ENCODE measurements around the gene SNTG2.

The SNTG2 gene

GRCh38 chr2:1249897-1250687 is 299.4 kb downstream of the SNTG2 start:
- no peak for DNase-seq

- no peak for DNase-seq
These were observed 300.9 kb downstream of the SNTG2 start for GRCh38 chr2:1251520-1251919.

- DNase-seq = no peak
These were observed 303.0 kb downstream of the SNTG2 start for GRCh38 chr2:1253629-1254028.

GRCh38 chr2:1254662-1255343 is 304.2 kb downstream of the SNTG2 start:
- DNase-seq = no peak

- DNase-seq = no peak
These were observed 306.1 kb downstream of the SNTG2 start for GRCh38 chr2:1256632-1257324.

GRCh38 chr2:1257334-1257733 is 306.7 kb downstream of the SNTG2 start:
- DNase-seq = no peak

- DNase-seq = no peak
These were observed 309.1 kb downstream of the SNTG2 start for GRCh38 chr2:1259746-1260145.

- DNase-seq = no peak
These were observed 312.0 kb downstream of the SNTG2 start for GRCh38 chr2:1262609-1263008.

GRCh38 chr2:1265454-1265853 is 314.8 kb downstream of the SNTG2 start:
- no peak for DNase-seq

- DNase-seq = no peak
These were observed 315.7 kb downstream of the SNTG2 start for GRCh38 chr2:1266351-1266750.

- DNase-seq = no peak
These were observed 317.4 kb downstream of the SNTG2 start for GRCh38 chr2:1268034-1268433.

- no peak for DNase-seq
These were observed 319.2 kb downstream of the SNTG2 start for GRCh38 chr2:1269812-1270211.

- no peak for DNase-seq
These were observed 322.2 kb downstream of the SNTG2 start for GRCh38 chr2:1272835-1273234.

GRCh38 chr2:1277634-1278033 is 327.0 kb downstream of the SNTG2 start:
- no peak for DNase-seq

GRCh38 chr2:1278125-1278524 is 327.5 kb downstream of the SNTG2 start:
- DNase-seq = no peak

- DNase-seq = no peak
These were observed 328.2 kb downstream of the SNTG2 start for GRCh38 chr2:1278861-1279260.

- DNase-seq = peak; percentile 16
These were observed 331.9 kb downstream of the SNTG2 start for GRCh38 chr2:1282552-1282951.

- no peak for DNase-seq
These were observed 332.6 kb downstream of the SNTG2 start for GRCh38 chr2:1283020-1283801.

GRCh38 chr2:1283871-1284270 is 333.2 kb downstream of the SNTG2 start:
- DNase-seq = no peak

GRCh38 chr2:1286929-1287328 is 336.3 kb downstream of the SNTG2 start:
- no peak for DNase-seq

GRCh38 chr2:1287427-1287826 is 336.8 kb downstream of the SNTG2 start:
- no peak for DNase-seq

GRCh38 chr2:1294900-1295299 is 344.3 kb downstream of the SNTG2 start:
- DNase-seq = no peak

- DNase-seq = no peak
These were observed 345.1 kb downstream of the SNTG2 start for GRCh38 chr2:1295740-1296139.
